ENCODE measurements around the gene SLC12A8.

GRCh38 chr3:125085166-125085565 lies 127.4 kb downstream of the SLC12A8 start:
- TF ChIP-seq, protein P1, sequence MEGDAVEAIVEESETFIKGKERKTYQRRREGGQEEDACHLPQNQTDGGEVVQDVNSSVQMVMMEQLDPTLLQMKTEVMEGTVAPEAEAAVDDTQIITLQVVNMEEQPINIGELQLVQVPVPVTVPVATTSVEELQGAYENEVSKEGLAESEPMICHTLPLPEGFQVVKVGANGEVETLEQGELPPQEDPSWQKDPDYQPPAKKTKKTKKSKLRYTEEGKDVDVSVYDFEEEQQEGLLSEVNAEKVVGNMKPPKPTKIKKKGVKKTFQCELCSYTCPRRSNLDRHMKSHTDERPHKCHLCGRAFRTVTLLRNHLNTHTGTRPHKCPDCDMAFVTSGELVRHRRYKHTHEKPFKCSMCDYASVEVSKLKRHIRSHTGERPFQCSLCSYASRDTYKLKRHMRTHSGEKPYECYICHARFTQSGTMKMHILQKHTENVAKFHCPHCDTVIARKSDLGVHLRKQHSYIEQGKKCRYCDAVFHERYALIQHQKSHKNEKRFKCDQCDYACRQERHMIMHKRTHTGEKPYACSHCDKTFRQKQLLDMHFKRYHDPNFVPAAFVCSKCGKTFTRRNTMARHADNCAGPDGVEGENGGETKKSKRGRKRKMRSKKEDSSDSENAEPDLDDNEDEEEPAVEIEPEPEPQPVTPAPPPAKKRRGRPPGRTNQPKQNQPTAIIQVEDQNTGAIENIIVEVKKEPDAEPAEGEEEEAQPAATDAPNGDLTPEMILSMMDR (IDR thresholded peaks at IDR 0.05) = no peak
- TF ChIP-seq POLR2A (IDR thresholded peaks at IDR 0.05) = no peak
